NB4 (cell line): ENCODE results near the gene TRIM62.

Source experiments
- CTCF ChIP-seq: IDR thresholded peaks from one replicate; pipeline ENCODE4 v1.5.1; 2012; ENCODE audit warnings: low read depth, low read length
- MYC ChIP-seq: IDR thresholded peaks from 2 replicates; pipeline ENCODE4 v1.6.1; 2011; ENCODE audit warnings: low read depth, low read length
- POLR2A ChIP-seq: IDR thresholded peaks from 2 replicates; pipeline ENCODE4 v1.6.1; 2011; ENCODE audit warnings: mild to moderate bottlenecking; ENCODE audit not compliant: insufficient read length; ENCODE audit errors: extremely low read depth
- TF ChIP-seq, protein P1 (sequence below): IDR thresholded peaks from 2 replicates; pipeline ENCODE4 v1.6.1; 2011; ENCODE audit warnings: low read depth, low read length

DNA sequence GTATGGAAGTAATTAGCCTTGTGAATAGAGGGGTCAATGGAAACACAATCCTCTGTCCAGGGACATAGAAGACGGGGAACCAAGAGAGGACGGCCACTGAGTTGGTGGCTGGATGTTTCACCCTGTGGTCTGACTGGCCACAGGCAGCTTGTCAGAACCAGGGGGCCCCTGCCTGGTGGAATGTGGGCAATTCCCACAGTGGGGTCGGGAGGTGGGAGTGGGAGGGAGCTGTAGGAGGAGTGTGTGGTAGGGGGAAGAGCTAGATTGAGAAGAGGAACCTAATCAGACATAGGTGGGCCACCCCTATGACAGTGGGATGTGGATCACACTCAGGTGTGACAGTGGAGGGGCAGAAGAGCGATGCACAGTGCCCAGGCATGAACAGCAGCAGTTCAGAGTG lies 31.3 kb downstream of the TRIM62 start:
- TF ChIP-seq CTCF (no peak), POLR2A (no peak), MYC (no peak)
- TF ChIP-seq, protein P1, sequence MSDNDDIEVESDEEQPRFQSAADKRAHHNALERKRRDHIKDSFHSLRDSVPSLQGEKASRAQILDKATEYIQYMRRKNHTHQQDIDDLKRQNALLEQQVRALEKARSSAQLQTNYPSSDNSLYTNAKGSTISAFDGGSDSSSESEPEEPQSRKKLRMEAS, result no peak
